NK-92 (cell line): ENCODE results near the gene SDF2L1.

Source experiments
- DNase-seq: peaks from one replicate; lab custom pipeline; 2025; ENCODE audit not compliant: unreplicated experiment; lab: John Stamatoyannopoulos, UW

SDF2L1 gene

GRCh38 chr22:21622011-21622918 is 19.8 kb upstream of the SDF2L1 start:
- no peak for DNase-seq

GRCh38 chr22:21622919-21623647 is 19.0 kb upstream of the SDF2L1 start:
- no peak for DNase-seq

- no peak for DNase-seq
Observed at GRCh38 chr22:21623648-21623970, 18.5 kb upstream of the SDF2L1 start.

GRCh38 chr22:21624120-21624879 is 17.8 kb upstream of the SDF2L1 start:
- DNase-seq = no peak

GRCh38 chr22:21624880-21625791 is 17.0 kb upstream of the SDF2L1 start:
- no peak for DNase-seq

- DNase-seq = no peak
Observed at GRCh38 chr22:21626073-21626734, 15.9 kb upstream of the SDF2L1 start.

- no peak for DNase-seq
Observed at GRCh38 chr22:21626735-21627469, 15.2 kb upstream of the SDF2L1 start.

- DNase-seq = no peak
Observed at GRCh38 chr22:21628386-21629254, 13.5 kb upstream of the SDF2L1 start.

GRCh38 chr22:21629255-21630149 is 12.6 kb upstream of the SDF2L1 start, which contains the start of gene YDJC:
TSS of gene YDJC (minus strand) at chr22:21630022. CDS start at chr22:21630014, 8 bp downstream.
- peak; percentile 40 for DNase-seq

GRCh38 chr22:21631025-21631424 is 11.1 kb upstream of the SDF2L1 start:
- DNase-seq = no peak

GRCh38 chr22:21632237-21632895 is 9.7 kb upstream of the SDF2L1 start, which contains the start of gene CCDC116:
TSS of gene CCDC116 (plus strand) at chr22:21632760. CDS start at chr22:21633182, 422 bp downstream.
- DNase-seq = no peak

- DNase-seq = no peak
Observed at GRCh38 chr22:21632931-21633330, 9.2 kb upstream of the SDF2L1 start.

- DNase-seq = no peak
Observed at GRCh38 chr22:21633481-21633880, 8.6 kb upstream of the SDF2L1 start.

- DNase-seq = no peak
Observed at GRCh38 chr22:21634081-21634480, 8.0 kb upstream of the SDF2L1 start.

GRCh38 chr22:21634844-21635243 is 7.3 kb upstream of the SDF2L1 start:
- no peak for DNase-seq

GRCh38 chr22:21635771-21636510 is 6.2 kb upstream of the SDF2L1 start:
- DNase-seq = no peak
